Neural crest cell (in vitro differentiated cells): ENCODE results near the gene ATG14. TPM values are rescaled to one million over a fixed set of nuclear protein-coding genes. Genes with fewer than 3 reads are reported as not detected.
"Not testable (repeated sequence)": the region's sequence is repeated elsewhere in the genome, so short reads cannot be mapped to it uniquely, and the experiment has no call there.

ENCODE experiments used
- DNase-seq: peaks from one replicate; pipeline ENCODE4 v3.0.0; 2021; ENCODE audit warnings: low read depth, mixed read lengths, low spot score
- H3K27ac Mint-ChIP-seq: one replicate; pipeline ENCODE4 v1.8.0; 2021; ENCODE audit warnings: mild to moderate bottlenecking, mixed read lengths; ENCODE audit not compliant: unreplicated experiment
- H3K27me3 Mint-ChIP-seq: 2 replicates; pipeline ENCODE4 v1.8.0; 2021; ENCODE audit warnings: low read depth, mild to moderate bottlenecking, mixed read lengths
- H3K36me3 Mint-ChIP-seq: 2 replicates; pipeline ENCODE4 v1.8.0; 2021; ENCODE audit warnings: low read depth, mild to moderate bottlenecking, mixed read lengths
- H3K4me1 Mint-ChIP-seq: 2 replicates; pipeline ENCODE4 v1.8.0; 2021; ENCODE audit warnings: mixed read lengths
- H3K4me3 Mint-ChIP-seq: one replicate; pipeline ENCODE4 v1.8.0; 2021; ENCODE audit warnings: mild to moderate bottlenecking, mixed read lengths
- H3K9me3 Mint-ChIP-seq: 2 replicates; pipeline ENCODE4 v1.8.0; 2021; ENCODE audit warnings: mixed read lengths
- CTCF ChIP-seq: fragments of 200-600 bp; sonication (generic); conservative IDR thresholded peaks from 2 replicates; pipeline ENCODE4 v1.5.0; 2021; ENCODE audit warnings: antibody characterized with exemption, mild to moderate bottlenecking
- total RNA-seq: library from RNA; stranded (reverse); gene quantifications from 2 replicates; pipeline ENCODE4 v1.2.1, GENCODE V29; 2021

The ATG14 gene
- total RNA-seq, 1 donor from 2014 or later = 8.9 TPM

- H3K27me3 Mint-ChIP-seq = no peaks in the 10 kb centered on the region
- H3K9me3 Mint-ChIP-seq = no peaks in the 10 kb centered on the region
- H3K4me1 Mint-ChIP-seq = no peaks in the 10 kb centered on the region
- H3K4me3 Mint-ChIP-seq = no peak overlapping the region
- no peak for TF ChIP-seq CTCF
- peaks cover 4% of the 10 kb centered on the region for H3K36me3 Mint-ChIP-seq
- no peak for DNase-seq
- peak overlapping the region; percentile 38 for H3K27ac Mint-ChIP-seq
Observed at GRCh38 chr14:55386037-55386808, 25.4 kb downstream of the ATG14 start.

DNA sequence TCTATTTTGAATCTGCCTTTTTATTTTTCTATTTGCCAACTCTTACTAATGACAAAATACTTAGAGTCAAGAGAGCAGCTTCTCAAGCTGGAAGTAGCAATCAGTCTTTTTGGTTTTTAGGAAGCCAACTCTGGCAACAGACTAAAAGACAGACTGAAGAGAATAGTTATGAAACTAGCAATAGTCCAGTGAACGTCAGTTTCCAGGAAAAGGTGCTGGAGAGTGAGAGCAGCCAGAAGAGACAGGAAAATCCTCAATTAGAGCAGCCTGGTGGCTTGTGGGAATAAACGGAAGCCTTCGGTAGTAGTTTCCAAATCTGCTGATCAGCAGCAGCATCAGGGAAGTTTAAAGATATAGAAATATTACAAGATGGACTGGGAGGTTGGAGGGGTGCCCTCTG is 27.1 kb downstream of the ATG14 start:
- no peak for TF ChIP-seq CTCF
- Mint-ChIP-seq H3K27ac (no peak overlapping the region), H3K36me3 (peaks cover 4% of the 10 kb centered on the region), H3K9me3 (no peaks in the 10 kb centered on the region), H3K4me1 (no peaks in the 10 kb centered on the region), H3K27me3 (no peaks in the 10 kb centered on the region), H3K4me3 (no peak overlapping the region)
- DNase-seq = no peak

DNA sequence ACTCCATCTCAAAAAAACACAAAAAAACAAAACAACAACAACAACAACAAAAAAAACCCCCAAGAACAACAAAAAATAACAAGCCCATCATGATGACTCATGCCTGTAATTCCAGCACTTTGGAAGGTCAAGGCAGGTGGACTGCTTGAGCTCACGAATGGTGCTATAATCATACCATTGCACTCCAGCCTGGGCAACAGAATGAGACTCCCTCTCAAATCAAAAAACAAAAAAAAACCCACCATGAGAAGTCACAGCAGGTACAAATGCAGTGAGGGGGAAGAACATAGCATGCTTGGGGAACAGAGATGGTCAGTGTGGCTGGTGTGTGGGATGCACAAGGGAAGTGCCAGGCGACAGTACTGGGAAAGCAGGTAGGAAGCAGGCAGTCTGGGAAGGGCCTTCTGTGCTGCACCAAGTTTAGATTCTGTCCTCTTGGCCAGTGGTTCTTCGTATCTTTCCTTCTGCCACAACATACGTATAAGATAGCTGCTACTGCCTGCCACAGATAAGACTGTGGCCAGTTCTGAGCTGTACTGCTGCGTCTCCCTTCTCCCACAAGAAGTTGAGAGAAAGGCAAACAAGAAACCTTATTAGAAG is 28.0 kb downstream of the ATG14 start:
- Mint-ChIP-seq H3K9me3 (no peaks in the 10 kb centered on the region), H3K4me3 (no peak overlapping the region), H3K27me3 (no peaks in the 10 kb centered on the region), H3K36me3 (peaks cover 4% of the 10 kb centered on the region), H3K27ac (no peak overlapping the region), H3K4me1 (no peaks in the 10 kb centered on the region)
- DNase-seq = no peak
- TF ChIP-seq CTCF = no peak

DNA sequence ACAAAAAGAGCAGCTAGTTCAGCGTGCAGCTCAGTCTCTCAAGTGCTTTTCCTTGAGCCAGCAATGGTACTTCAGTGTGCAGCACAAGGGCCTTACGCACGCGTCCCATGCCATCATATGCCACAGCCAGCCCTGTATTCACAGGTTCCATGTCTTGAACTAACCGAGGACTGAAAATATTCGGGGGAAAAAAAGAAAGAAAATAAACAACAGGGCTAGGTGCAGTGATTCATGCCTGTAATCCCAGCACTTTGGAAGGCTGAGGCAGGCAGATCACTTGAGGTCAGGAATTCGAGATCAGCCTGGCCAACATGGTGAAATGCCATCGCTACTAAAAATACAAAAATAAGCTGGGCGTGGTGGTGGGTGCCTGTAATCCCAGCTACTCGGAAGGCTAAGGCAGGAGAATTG is 28.6 kb downstream of the ATG14 start:
- H3K4me1 Mint-ChIP-seq, DNase-seq, H3K27ac Mint-ChIP-seq, H3K27me3 Mint-ChIP-seq, H3K4me3 Mint-ChIP-seq, H3K9me3 Mint-ChIP-seq, H3K36me3 Mint-ChIP-seq: not testable (repeated sequence)

DNA sequence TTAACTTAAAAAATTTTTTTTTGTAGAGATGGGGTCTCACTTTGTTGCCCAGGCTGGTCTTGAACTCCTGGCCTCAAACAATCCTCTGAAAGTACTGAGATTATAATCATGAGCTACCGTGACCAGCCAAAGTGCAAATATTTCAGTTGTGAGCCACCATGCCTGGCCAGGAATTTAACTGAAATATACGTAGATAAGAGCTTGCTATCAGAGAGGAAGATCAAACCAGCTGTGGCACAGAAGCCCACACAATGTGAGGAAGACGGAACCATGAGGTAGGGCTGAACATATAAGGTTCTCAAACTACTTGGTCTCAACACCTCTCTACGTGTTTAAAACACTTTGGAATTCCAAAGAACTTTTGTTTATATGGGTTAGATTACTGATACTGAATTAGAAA is 29.1 kb downstream of the ATG14 start:
- TF ChIP-seq CTCF = no peak
- H3K9me3 Mint-ChIP-seq = no peaks in the 10 kb centered on the region
- no peak overlapping the region for H3K4me3 Mint-ChIP-seq
- H3K27ac Mint-ChIP-seq = no peak overlapping the region
- peaks cover 4% of the 10 kb centered on the region for H3K36me3 Mint-ChIP-seq
- no peaks in the 10 kb centered on the region for H3K27me3 Mint-ChIP-seq
- H3K4me1 Mint-ChIP-seq = no peaks in the 10 kb centered on the region
- DNase-seq = no peak

GRCh38 chr14:55381561-55381960 is 30.1 kb downstream of the ATG14 start:
- Mint-ChIP-seq H3K27me3 (no peaks in the 10 kb centered on the region), H3K27ac (peak overlapping the region; percentile 38), H3K4me3 (no peak overlapping the region), H3K36me3 (peaks cover 4% of the 10 kb centered on the region), H3K4me1 (no peaks in the 10 kb centered on the region), H3K9me3 (no peaks in the 10 kb centered on the region)
- DNase-seq = no peak
- TF ChIP-seq CTCF = no peak
